Activated CD8-positive, alpha-beta T cell treated with anti-CD3 and anti-CD28 coated beads for 36 hours (primary cell): ENCODE measurements around the gene KRT7. TPM values are rescaled to one million over a fixed set of nuclear protein-coding genes. Genes with fewer than 3 reads are reported as not detected.

Experiments
- ATAC-seq: fragments of 200-7000 bp; cut with Tn5 transposase; one replicate; pipeline ENCODE4 v1.10.0; 2021; ENCODE audit warnings: mild to moderate bottlenecking, moderate library complexity
- CTCF ChIA-PET: fragments of 350-600 bp; sonication (Branson Sonifier 250); formaldehyde crosslinking; loops from one replicate; lab custom pipeline; 2021; ENCODE audit warnings: antibody characterized with exemption; lab: Charles Lee
- POLR2A ChIA-PET: fragments of 350-600 bp; sonication (Branson Sonifier 250); formaldehyde crosslinking; loops from one replicate; lab custom pipeline; 2021; ENCODE audit warnings: antibody characterized with exemption; lab: Charles Lee
- DNase-seq: peaks from one replicate; pipeline ENCODE4 v3.0.0-alpha.2; 2020
- H3K27ac Mint-ChIP-seq: one replicate; pipeline ENCODE4 v1.8.0; 2021; ENCODE audit warnings: mild to moderate bottlenecking, mixed read lengths
- H3K27me3 Mint-ChIP-seq: one replicate; pipeline ENCODE4 v1.8.0; 2021; ENCODE audit warnings: mixed read lengths
- H3K36me3 Mint-ChIP-seq: one replicate; pipeline ENCODE4 v1.8.0; 2021; ENCODE audit warnings: low read depth, mixed read lengths
- H3K4me1 Mint-ChIP-seq: one replicate; pipeline ENCODE4 v1.8.0; 2021; ENCODE audit warnings: low read depth, mixed read lengths
- H3K4me3 Mint-ChIP-seq: one replicate; pipeline ENCODE4 v1.8.0; 2021; ENCODE audit warnings: mild to moderate bottlenecking, moderate library complexity, mixed read lengths
- H3K9me3 Mint-ChIP-seq: one replicate; pipeline ENCODE4 v1.8.0; 2021; ENCODE audit warnings: mixed read lengths
- CTCF ChIP-seq: fragments of 200-600 bp; IDR thresholded peaks from one replicate; pipeline ENCODE4 v1.8.0; 2022; ENCODE audit warnings: antibody characterized with exemption, mild to moderate bottlenecking
- intact Hi-C: fragments of 100-400 bp; cut with micrococcal nuclease; formaldehyde crosslinking; loops from one replicate; pipeline ENCODE4 v1.10.0; 2022
- total RNA-seq, 2 experiments: library from RNA; stranded (reverse); gene quantifications; one replicate each; pipeline ENCODE4 v1.2.3, GENCODE V29; 2021

KRT7 gene
- total RNA-seq, 2 experiments from 2014 or later: 2.1 to 3.1 TPM

- no peak for TF ChIP-seq CTCF
- no peaks in the 10 kb centered on the region for H3K4me1 Mint-ChIP-seq
- intact Hi-C loops: no loop called here
- no peaks in the 10 kb centered on the region for H3K9me3 Mint-ChIP-seq
- H3K27ac Mint-ChIP-seq: no peak overlapping the region
- DNase-seq (no peak), ATAC-seq (no peak)
- ChIA-PET POLR2A (interaction anchor here (1.4 kb wide), 1 partner anchor 26 kb away, joined by 3 read pairs; no protein-coding TSS in a partner anchor), CTCF (interaction anchor here (0.8 to 1.3 kb wide), 2 partner anchors 13 to 53 kb away, joined by 3 to 5 read pairs; no protein-coding TSS in a partner anchor)
- H3K36me3 Mint-ChIP-seq: no peaks in the 10 kb centered on the region
- peaks cover 5% of the 10 kb centered on the region for H3K27me3 Mint-ChIP-seq
- H3K4me3 Mint-ChIP-seq: no peak overlapping the region
Measured at GRCh38 chr12:52209321-52209720, 23.7 kb upstream of the KRT7 start.

DNA sequence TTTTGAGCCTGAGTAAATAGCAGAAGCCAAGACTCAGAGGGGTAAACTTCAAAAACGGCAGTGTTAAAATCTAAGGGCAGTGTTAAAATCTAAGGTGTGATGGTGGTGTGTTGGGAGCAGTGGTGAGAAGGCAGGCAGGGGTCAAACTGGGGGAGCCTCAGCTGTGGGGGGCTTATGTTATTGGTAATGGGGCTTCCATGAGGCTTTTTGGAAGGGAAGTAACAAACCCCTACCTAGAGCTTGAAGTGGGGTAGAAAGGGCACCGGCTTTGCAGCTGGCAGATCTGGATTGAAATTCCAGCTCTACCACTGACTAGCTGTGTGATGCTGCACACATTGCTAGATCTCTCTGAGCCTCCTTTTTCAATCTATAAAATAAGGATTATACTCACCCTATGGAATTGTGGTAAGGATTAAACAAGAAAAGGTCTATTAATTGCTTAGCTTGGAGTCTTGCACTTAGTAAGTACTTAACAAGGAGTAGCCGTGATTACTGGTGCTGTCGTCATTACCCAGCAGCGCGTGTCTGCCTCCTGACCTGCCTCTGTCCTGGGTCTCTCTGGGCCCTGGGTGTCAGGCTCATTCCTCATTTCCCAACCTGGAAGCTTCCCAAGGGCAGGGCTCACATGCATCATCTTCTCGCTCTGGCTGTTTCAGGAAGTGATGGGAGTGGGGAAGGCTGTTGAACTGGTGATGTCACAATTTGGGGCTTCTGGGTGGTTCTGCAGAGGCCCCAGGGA is 22.7 kb upstream of the KRT7 start:
- Mint-ChIP-seq H3K4me1 (no peaks in the 10 kb centered on the region), H3K36me3 (no peaks in the 10 kb centered on the region), H3K27ac (no peak overlapping the region), H3K27me3 (peaks cover 6% of the 10 kb centered on the region), H3K9me3 (no peaks in the 10 kb centered on the region), H3K4me3 (no peak overlapping the region)
- ATAC-seq: no peak
- DNase-seq: no peak
- intact Hi-C loops: no loop called here
- CTCF ChIA-PET: interaction anchor here (1.3 to 2.7 kb wide), 2 partner anchors 10 to 11 kb away, joined by 3 to 11 read pairs; no protein-coding TSS in a partner anchor
- POLR2A ChIA-PET: interaction anchor here (1.4 kb wide), 1 partner anchor 25 kb away, joined by 3 read pairs; no protein-coding TSS in a partner anchor
- TF ChIP-seq CTCF: no peak

GRCh38 chr12:52210925-52211650 is 22.0 kb upstream of the KRT7 start:
- CTCF ChIA-PET: interaction anchor here (1.3 to 3.0 kb wide), 3 partner anchors 10 to 67 kb away, joined by 3 to 15 read pairs (median 11); no protein-coding TSS in a partner anchor
- intact Hi-C loops: no loop called here
- ATAC-seq: no peak
- no peak overlapping the region for H3K4me3 Mint-ChIP-seq
- POLR2A ChIA-PET: no interaction called here
- H3K27me3 Mint-ChIP-seq: peaks cover 6% of the 10 kb centered on the region
- DNase-seq: no peak
- H3K9me3 Mint-ChIP-seq: no peaks in the 10 kb centered on the region
- no peaks in the 10 kb centered on the region for H3K4me1 Mint-ChIP-seq
- TF ChIP-seq CTCF: no peak
- H3K27ac Mint-ChIP-seq: no peak overlapping the region
- H3K36me3 Mint-ChIP-seq: no peaks in the 10 kb centered on the region

DNA sequence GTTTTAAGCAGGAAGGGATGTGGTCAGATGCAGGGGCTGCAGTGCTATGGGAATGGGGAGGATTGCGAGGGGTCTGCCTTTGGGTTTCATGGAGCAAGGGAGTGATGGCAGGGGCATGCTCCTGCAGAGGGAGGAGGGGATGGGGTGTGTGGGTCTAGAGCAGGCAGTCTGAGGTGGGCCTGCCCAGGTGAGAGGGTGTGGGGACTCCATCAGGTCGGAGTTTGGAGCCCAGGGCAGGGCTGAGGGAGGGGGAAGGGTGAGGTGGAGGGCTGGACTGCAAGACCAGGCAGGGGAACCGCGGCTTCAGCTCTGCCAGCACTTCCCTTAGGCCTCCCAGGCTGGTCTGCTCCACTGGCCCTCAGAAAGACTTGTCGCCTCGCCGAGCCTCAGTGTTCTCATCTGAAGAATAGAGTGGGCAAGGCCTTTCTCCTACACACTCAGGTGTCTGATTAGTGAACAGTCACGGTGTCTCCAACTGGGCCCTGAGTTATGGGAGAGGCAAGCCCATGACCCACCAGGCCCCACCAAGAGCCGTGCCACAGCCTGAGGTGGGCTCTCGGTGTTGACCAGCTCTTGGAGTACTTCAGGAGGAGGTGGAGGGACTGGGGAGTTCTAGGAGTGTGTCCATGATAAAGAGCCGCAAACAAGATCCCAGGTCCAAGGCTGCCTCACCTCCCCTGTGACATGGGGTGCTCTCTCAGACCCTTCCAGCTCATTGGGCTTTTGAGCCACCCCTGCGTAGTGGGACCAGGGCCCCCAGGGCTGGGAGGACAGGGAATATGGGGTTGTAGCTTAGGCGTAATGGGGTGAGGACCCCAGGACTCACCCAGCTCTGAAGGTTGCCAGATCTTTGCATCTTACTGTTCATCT is 21.1 kb upstream of the KRT7 start:
- H3K36me3 Mint-ChIP-seq: no peaks in the 10 kb centered on the region
- TF ChIP-seq CTCF: no peak
- H3K27me3 Mint-ChIP-seq: peaks cover 6% of the 10 kb centered on the region
- H3K27ac Mint-ChIP-seq: no peak overlapping the region
- no peaks in the 10 kb centered on the region for H3K4me1 Mint-ChIP-seq
- ATAC-seq: no peak
- no peak for DNase-seq
- H3K4me3 Mint-ChIP-seq: no peak overlapping the region
- intact Hi-C loops: no loop called here
- ChIA-PET CTCF (interaction anchor here (2.5 to 3.0 kb wide), 3 partner anchors 10 to 67 kb away, joined by 5 to 15 read pairs (median 11); no protein-coding TSS in a partner anchor), POLR2A (no interaction called here)
- H3K9me3 Mint-ChIP-seq: no peaks in the 10 kb centered on the region
